Central memory CD4-positive, alpha-beta T cell (primary cell): ENCODE results near the gene ROR1.

Source experiments
- DNase-seq: peaks from one replicate; pipeline ENCODE4 v3.0.0; 2022

Gene ROR1

DNA sequence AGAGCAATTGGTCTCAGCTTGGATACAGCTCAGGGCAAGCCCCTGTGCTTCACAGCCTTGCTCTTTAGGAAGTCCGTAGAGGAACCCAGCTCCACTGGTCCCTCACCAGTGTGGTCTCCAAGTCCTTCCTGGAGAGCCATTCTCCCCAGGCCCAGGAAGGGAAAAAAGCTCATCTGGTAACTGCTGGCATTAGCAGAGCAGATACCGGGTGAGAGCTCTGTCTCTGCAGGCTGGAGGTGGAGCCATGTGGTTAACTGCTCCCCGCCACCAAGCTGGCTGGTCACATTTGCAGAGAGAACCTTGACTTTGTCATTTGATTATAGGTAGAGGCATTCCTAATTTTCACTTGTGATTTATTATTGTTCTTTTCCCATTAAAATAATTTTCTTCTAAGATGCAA lies 169.6 kb downstream of the ROR1 start:
- no peak for DNase-seq

DNA sequence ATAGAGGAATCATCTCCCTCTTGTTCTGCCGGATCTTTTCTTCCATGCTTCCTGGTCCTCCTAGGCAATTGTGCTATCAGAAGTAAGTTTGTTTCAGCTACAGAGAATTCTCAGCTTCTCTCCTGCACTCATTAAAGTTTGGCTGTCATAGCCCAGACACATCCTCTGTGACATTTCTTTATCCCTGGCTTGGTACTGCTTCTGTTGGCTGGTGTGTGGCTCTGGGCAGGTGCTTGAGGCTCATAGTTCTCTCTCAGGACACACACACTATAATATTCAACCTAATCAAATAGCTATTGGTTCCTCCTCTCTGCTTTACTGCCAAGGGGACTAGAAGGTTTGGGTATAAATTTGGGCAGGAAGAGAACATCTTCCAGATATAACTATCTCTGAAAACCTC lies 172.1 kb downstream of the ROR1 start:
- no peak for DNase-seq

- DNase-seq, result no peak
Measured at GRCh38 chr1:63946866-63947491, 173.2 kb downstream of the ROR1 start.

GRCh38 chr1:63947904-63948303 lies 174.1 kb downstream of the ROR1 start:
- no peak for DNase-seq

DNA sequence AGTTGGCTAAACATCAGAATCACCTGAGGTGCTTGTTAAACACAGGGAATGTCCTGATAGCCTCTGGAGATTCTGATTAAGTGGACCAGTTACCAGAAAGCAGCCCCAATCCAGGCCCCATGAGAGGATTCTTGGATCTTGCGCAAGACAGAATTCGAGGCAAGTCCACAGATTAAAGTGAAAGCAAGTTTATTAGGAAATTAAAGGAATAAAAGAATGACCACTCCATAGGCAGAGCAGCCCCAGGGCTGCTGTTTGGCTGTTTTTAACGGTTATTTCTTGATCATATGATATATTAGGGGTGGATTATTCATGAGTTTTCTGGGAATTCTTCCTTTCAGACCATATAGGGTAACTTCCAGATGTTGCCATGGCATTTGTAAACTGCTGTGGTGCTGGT lies 176.2 kb downstream of the ROR1 start:
- no peak for DNase-seq

DNA sequence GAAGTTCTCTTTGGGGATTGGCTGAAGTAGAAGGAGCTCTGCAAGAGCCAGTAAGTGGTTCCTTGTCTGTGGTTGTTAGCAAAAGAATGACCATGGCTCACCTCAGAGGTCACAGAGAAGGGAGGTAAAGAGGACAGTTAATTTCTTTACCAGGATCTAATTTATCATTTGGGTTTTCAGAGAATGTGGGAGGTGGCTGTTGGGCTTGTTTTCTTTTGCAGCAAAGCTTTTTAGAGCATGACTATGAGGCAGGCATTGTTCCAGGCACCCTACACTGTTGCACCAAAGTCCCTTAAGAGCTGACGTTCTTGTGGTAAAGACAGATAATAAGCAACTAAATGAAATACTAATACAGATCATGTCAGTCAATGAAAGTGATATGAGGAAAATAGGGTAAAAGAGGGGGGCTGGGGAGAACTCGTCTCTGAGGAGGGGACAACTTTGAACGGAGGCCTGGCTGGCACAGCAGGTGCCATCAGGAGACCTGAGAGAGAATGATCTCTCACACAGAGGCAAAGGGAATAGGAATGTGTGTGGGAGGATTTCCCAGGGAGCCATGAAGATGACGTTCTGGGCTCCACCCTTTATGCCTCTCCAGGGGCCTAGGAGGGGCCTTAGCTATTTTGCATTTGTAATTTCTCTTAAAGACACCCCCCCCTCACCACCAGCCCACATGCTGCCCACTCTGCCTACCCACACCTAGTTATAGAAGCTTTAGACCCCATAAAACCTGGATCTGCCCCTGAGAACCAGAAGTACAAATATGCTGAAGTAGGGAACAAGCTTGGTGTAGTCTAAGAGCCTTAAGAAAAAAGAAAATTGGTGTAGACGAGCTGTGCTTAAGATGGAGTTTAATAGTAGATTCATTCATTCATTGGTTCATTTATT lies 177.5 kb downstream of the ROR1 start:
- no peak for DNase-seq

DNA sequence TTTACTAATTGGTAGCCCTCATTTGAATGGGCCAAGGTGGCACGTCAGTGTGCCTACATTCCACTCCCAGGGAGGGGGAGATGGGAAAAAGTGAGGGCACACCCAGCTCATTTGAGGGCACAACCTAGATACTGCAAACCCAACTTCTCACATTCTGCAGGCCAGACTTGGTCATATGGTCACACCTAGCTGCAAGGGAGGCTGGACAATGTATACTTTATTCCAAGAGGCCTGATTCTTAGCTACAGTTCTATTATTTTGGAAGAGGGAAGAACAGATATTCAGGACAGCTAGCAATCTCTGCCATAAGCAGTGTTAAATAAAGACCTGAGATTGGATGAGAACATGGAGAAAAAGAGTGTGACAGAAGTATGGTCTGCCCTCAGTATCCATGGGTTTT lies 180.4 kb downstream of the ROR1 start:
- DNase-seq, result no peak

DNA sequence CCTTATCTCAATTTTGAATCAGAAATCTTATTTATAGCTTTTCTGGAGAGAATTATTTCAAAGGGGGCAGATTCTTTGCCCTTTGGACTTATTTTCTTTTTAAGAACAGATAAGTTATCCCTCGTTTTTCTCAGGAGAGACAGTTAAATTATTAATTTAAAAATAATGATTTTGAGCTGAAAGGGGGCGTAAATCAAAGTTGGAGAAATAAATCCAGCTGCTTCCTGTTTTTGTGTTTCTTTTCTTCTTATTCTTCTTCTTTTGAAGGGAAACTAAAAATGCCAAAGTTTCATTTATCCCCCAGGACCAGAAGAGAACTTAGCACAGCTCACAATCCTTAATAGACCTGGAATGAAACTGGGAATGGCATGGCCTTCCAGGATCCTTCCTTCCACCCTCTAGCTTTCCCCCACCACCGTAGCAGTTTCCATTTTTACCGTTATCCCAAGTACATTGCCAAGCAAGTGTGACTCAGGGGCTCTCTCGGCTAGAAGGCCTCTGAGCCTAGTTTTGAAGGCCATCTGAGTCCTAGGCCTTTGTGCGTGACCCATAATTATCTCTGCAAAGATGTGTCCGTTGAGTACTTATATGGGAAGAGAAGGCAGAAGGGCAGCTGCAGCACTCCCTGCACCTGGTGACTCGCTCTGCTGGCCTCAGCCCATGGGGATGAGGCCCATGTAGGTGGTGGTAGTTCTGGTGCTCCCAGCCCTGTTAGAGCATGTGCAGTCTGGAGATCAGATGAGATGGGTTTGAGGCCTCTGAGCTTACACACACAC lies 181.7 kb downstream of the ROR1 start:
- no peak for DNase-seq

DNA sequence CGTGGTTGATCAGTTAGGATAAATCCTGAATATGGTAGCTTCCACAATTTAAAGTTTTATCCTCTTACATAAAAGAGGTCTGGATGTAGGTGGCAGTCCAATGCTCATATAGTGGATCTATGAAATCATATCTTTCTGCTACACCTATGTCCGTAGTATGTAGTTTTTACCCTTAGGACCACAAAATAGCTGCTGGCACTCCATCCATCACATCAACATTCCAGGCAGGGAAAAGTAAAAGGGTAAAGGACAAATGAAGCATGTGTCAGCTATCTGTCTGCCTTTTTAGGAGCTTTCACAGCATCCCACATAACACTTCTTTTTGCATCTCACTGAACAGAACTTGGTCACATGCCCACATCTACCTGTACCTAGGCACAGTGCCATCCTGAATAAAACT lies 184.7 kb downstream of the ROR1 start:
- no peak for DNase-seq

GRCh38 chr1:63960326-63960725 lies 186.5 kb downstream of the ROR1 start:
- DNase-seq, result no peak

DNA sequence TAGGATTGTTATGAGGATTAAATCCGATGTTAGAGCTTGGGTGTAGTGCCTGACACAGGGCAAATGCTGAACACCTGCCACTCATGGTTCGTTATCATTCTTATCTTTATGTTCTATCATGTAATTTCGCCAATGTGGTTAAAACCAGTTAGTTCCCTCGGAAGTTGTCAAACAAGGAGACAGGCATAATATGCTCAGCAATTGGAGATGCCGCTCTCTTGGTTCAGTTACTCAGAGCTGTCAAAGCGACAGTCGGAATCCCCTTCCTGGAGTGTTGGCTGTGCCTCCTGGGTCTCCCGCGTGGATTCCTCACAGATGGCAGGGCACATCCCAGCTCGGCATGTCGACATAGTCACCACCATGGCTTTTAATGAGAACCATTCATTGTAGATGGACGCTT lies 192.2 kb downstream of the ROR1 start:
- DNase-seq, result no peak

GRCh38 chr1:63967901-63968300 lies 194.1 kb downstream of the ROR1 start:
- DNase-seq, result no peak

DNA sequence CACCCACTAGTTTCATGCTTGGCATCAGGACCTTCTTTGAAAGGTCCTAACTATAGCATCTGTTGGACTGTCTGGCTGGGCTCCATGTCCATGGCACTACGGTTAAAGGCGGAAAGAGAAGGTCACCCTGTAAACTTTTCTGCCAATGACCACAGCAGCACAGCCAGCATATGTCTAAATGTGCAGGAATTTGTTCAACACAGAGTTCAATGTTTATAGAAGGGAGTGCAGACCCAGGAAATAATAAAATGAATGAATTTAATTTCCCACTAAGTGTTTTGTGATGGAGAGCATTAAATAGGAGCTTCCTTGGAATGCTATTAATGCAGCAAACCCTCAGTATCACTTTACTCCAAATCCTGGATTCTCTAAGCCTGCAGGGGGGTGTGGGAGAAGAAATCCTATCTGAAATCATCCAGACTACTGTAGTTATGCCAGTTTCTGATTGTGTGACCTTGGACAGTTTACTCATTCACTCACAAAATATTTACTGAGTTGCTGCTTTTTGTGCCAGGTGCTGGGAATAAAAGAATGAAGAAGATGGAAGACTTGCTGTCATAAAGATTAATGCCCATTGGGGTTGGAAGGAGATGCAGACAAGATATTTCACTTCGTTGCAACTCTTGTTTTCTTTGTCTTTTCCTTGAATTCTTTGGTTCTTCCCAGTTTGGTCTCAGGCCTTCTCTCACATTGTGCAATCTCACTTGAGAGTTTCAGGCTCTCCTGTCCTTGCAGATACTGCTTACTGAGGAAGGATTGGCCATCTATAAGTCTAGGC lies 195.0 kb downstream of the ROR1 start:
- no peak for DNase-seq

DNA sequence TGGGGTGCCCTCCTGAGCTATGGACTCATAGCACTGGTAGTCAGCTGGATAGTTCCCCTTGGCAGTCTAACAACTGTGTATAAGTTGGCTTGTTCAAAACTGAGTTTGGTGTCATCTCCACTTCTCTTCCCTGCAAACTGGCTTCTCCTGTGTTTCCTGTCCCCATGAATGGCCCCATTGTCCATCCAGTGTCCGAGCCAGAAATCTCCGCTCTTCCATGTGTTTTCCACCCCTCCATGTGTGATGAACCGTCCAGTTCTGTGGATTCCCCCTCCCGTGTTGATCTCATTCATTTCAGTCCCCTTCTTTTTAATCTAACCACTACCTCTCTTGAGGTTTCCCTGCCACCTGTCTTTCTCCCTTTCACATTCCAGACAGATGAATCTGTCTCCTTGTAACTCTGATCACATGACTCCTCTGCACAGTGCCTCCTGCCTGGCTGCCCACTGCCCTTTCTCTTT lies 195.7 kb downstream of the ROR1 start:
- DNase-seq, result no peak

DNA sequence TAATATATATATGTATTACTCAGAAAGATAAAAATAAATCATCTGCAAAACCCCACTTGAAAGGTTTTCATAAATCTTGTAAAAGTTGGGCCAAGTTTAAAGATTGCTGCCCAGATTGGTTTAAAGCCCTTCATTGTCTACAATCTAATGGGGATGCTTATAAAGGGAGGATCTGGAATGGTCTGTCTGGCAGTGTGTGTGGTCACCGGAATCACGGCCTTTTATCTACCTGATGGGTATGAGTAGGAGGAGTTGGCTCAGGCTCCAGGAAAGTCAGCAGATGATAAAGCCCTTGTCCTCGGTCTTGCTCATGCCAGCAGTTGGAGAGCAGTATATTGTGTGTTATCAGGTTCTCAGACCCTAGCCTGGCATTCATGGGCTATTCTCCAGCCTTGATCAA lies 197.7 kb downstream of the ROR1 start:
- DNase-seq, result no peak

GRCh38 chr1:63973005-63973419 lies 199.2 kb downstream of the ROR1 start:
- no peak for DNase-seq

- no peak for DNase-seq
Measured at GRCh38 chr1:63974966-63975365, 201.1 kb downstream of the ROR1 start.

DNA sequence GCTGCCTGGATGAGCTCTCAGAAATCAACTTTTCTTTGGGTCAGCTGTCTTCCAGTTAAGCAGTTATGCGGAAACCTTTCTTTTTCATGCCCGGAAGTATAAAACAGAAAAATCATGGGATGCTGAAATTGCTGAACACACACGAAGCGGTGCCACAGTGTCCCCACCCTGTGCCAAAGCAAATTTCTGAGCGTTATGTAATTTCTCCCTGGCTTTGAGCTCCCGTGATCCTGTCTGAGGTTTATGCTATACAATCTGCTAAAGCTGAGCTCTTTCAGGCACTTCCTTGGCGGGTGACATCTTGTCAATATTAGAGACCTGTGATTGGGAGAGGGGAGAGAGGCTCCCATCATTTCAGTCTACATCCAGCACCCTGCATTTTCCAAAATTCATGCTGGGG lies 201.7 kb downstream of the ROR1 start:
- DNase-seq, result no peak

- DNase-seq, result no peak
Measured at GRCh38 chr1:63976006-63976405, 202.2 kb downstream of the ROR1 start.

- DNase-seq, result no peak
Measured at GRCh38 chr1:63977466-63977865, 203.6 kb downstream of the ROR1 start.

- DNase-seq, result no peak
Measured at GRCh38 chr1:63980740-63981407, 207.1 kb downstream of the ROR1 start.

DNA sequence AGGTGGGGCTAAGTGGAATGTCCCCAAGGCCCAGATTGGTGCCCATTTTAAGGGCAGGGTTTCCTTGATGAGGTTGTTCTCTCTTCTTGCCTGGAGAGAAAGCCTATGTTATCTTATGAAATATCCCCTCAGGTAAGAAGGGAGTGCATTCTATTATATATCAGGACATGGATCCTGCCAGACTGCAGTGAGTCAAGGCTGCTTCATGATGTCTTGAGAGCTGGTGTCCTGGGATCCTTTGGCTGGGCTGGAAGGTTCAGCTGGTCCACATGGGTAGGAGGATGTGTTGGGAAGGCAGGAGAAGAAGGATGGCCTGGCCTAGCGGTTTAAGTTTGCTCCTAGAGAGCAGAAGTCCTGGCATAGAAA lies 207.6 kb downstream of the ROR1 start:
- no peak for DNase-seq
